Omental fat pad (tissue), 4 donors: ENCODE results near the gene RNF123. TPM values are rescaled to one million over a fixed set of nuclear protein-coding genes. Genes with fewer than 3 reads are reported as not detected.

ENCODE experiments used
- ATAC-seq: fragments of 150-250 bp; one replicate; pipeline ENCODE4 v1.9.1; 2016; ENCODE audit warnings: mild to moderate bottlenecking, moderate library complexity; ENCODE audit not compliant: low FRiP score
- DNase-seq: peaks from one replicate; pipeline ENCODE4 v3.0.0-alpha.2; 2019; ENCODE audit warnings: low spot score
- CTCF ChIP-seq, 3 donors: fragments of 450-650 bp; IDR thresholded peaks; one replicate each; pipeline ENCODE4 v1.5.1; 2016 to 2017; ENCODE audit warnings: antibody characterized with exemption in 3 of 3, mild to moderate bottlenecking in 3 of 3, moderate library complexity in 2 of 3
- total RNA-seq, 4 donors: library from RNA; depleted of rRNA; stranded (reverse); fragments of >200 nt; gene quantifications; one replicate each; pipeline ENCODE4 v1.1.0, GENCODE V29; 2016

The RNF123 gene
- total RNA-seq, 4 donors from 2014 or later, result 22.2 to 28.7 (median 26.7) TPM

- no peak for TF ChIP-seq CTCF (IDR thresholded peaks at IDR 0.05)
- ATAC-seq (no peak), DNase-seq (no peak)
Observed at GRCh38 chr3:49653621-49654020, 35.7 kb upstream of the RNF123 start.

GRCh38 chr3:49654176-49654825, 35.1 kb upstream of the RNF123 start:
- ATAC-seq (no peak), DNase-seq (no peak)
- no peak for TF ChIP-seq CTCF (IDR thresholded peaks at IDR 0.05)

- no peak for TF ChIP-seq CTCF (IDR thresholded peaks at IDR 0.05)
- ATAC-seq (no peak), DNase-seq (no peak)
Observed at GRCh38 chr3:49654955-49655556, 34.3 kb upstream of the RNF123 start.

GRCh38 chr3:49655731-49656285, 33.5 kb upstream of the RNF123 start:
- no peak for TF ChIP-seq CTCF (IDR thresholded peaks at IDR 0.05)
- ATAC-seq, result no peak
- no peak for DNase-seq

GRCh38 chr3:49656541-49657112, 32.7 kb upstream of the RNF123 start:
- no peak for TF ChIP-seq CTCF (IDR thresholded peaks at IDR 0.05)
- DNase-seq (no peak), ATAC-seq (no peak)

- DNase-seq, result no peak
Observed at GRCh38 chr3:49657208-49657915, 32.0 kb upstream of the RNF123 start.

More at GRCh38 chr3:49657208-49657915, 32.0 kb upstream of the RNF123 start:
- ATAC-seq, result no peak
- no peak for TF ChIP-seq CTCF (IDR thresholded peaks at IDR 0.05)
